AG08396 (cell line): ENCODE measurements around the gene TMTC1.

Source experiments
- DNase-seq: peaks from one replicate; pipeline ENCODE4 v3.0.0; 2012; ENCODE audit warnings: low spot score, mixed read lengths

Gene TMTC1

GRCh38 chr12:29780084-29780483 lies 3.7 kb downstream of the TMTC1 start:
- no peak for DNase-seq

- DNase-seq, result no peak
Observed at GRCh38 chr12:29778531-29778930, 5.2 kb downstream of the TMTC1 start.

GRCh38 chr12:29773076-29773475 lies 10.7 kb downstream of the TMTC1 start:
- no peak for DNase-seq

- no peak for DNase-seq
Observed at GRCh38 chr12:29771786-29772185, 12.0 kb downstream of the TMTC1 start.

GRCh38 chr12:29771165-29771564 lies 12.6 kb downstream of the TMTC1 start:
- no peak for DNase-seq

- DNase-seq, result peak; percentile 64
Observed at GRCh38 chr12:29769162-29769858, 14.4 kb downstream of the TMTC1 start.

GRCh38 chr12:29768372-29768771 lies 15.4 kb downstream of the TMTC1 start:
- no peak for DNase-seq

- DNase-seq, result no peak
Observed at GRCh38 chr12:29763301-29763683, 20.4 kb downstream of the TMTC1 start.

GRCh38 chr12:29762637-29763300 lies 21.0 kb downstream of the TMTC1 start:
- DNase-seq, result no peak

GRCh38 chr12:29759950-29760349 lies 23.8 kb downstream of the TMTC1 start:
- DNase-seq, result no peak

- no peak for DNase-seq
Observed at GRCh38 chr12:29756741-29757390, 26.9 kb downstream of the TMTC1 start.

GRCh38 chr12:29754235-29755189 lies 29.2 kb downstream of the TMTC1 start:
- DNase-seq, result no peak

- no peak for DNase-seq
Observed at GRCh38 chr12:29752121-29752520, 31.6 kb downstream of the TMTC1 start.

- DNase-seq, result no peak
Observed at GRCh38 chr12:29751676-29752075, 32.1 kb downstream of the TMTC1 start.

GRCh38 chr12:29750928-29751220 lies 32.9 kb downstream of the TMTC1 start:
- DNase-seq, result no peak

GRCh38 chr12:29750131-29750927 lies 33.4 kb downstream of the TMTC1 start:
- DNase-seq, result no peak

- no peak for DNase-seq
Observed at GRCh38 chr12:29744365-29744764, 39.4 kb downstream of the TMTC1 start.

GRCh38 chr12:29743801-29744200 lies 39.9 kb downstream of the TMTC1 start:
- DNase-seq, result peak; percentile 30

- no peak for DNase-seq
Observed at GRCh38 chr12:29743077-29743476, 40.7 kb downstream of the TMTC1 start.

GRCh38 chr12:29742646-29743045 lies 41.1 kb downstream of the TMTC1 start:
- no peak for DNase-seq
